ENCODE measurements around the gene NEMF.

GRCh38 chr14:49796025-49796424 lies 56.6 kb downstream of the NEMF start:
- TF ChIP-seq ZNF785 (tag by site-specific recombination; IDR thresholded peaks at IDR 0.05) (no peak), IKZF3 (tag by site-specific recombination; IDR thresholded peaks at IDR 0.05) (no peak)

All from HEK293 (cell line).